Measurements from ENCODE around the gene FRG2C. TPM values are rescaled to one million over a fixed set of nuclear protein-coding genes. Genes with fewer than 3 reads are reported as not detected.
"Not testable (repeated sequence)": the region's sequence is repeated elsewhere in the genome, so short reads cannot be mapped to it uniquely, and the experiment has no call there.

Gene FRG2C
- total RNA-seq, 6 experiments from 2014 or later: not detected

DNA sequence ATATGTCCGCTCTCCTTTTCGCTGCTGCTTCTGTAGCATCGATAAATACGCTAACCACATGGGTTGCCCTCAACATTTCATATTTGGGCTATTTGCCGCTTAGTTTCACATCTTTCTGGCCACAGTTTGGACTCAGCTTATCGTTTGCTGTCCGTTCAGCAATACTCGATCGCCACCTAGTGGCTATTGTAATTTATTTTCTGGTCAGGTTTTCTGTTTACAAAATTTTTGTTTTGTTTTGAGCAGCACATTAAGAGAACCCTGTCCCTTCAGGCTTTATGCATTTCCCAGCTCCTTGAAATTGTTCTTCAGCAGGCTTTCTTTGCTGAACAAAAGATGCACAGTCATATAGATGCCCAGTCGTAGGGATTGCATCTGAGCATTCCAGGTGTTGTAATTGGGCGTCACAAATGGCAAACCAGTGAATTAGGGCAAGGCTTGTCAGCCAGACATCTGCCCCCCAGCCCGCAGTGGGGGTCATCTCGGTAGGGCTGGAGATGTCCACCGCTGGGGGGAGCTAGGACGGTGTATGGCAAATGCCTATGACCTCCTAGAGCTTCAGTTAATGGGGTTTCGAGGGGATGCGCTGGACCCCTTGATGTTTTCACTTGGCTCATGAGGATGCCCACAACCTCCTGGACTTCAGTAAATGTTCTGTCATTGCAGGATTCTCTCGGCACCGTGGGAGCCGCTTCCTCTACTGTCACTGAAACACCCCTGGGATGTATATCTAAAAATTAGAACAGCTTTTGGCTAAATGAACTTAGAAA is 20.9 kb upstream of the FRG2C start:
- H3K9me3 Mint-ChIP-seq; H3K27ac Mint-ChIP-seq; H3K36me3 Mint-ChIP-seq (ENCODE audit: low read depth): not testable (repeated sequence)
- Mint-ChIP-seq H3K4me3 (peak overlapping the region; percentile 73), H3K4me1 (ENCODE audit: low read depth) (peaks cover 12% of the 10 kb centered on the region; the same call in 1 of the 2 replicates), H3K27me3 (ENCODE audit: insufficient read depth) (peaks cover 11% of the 10 kb centered on the region)
- peak; percentile 79 for TF ChIP-seq CTCF (IDR thresholded peaks at IDR 0.05)
- peak; percentile 37 for DNase-seq

GRCh38 chr3:75645548-75645947 is 18.6 kb upstream of the FRG2C start:
- not testable (repeated sequence) for H3K36me3 Mint-ChIP-seq (ENCODE audit: low read depth); H3K4me3 Mint-ChIP-seq; H3K27ac Mint-ChIP-seq; DNase-seq; H3K9me3 Mint-ChIP-seq
- H3K4me1 Mint-ChIP-seq (ENCODE audit: low read depth): peaks cover 12% of the 10 kb centered on the region; the same call in 1 of the 2 replicates
- peaks cover 11% of the 10 kb centered on the region for H3K27me3 Mint-ChIP-seq (ENCODE audit: insufficient read depth)

DNA sequence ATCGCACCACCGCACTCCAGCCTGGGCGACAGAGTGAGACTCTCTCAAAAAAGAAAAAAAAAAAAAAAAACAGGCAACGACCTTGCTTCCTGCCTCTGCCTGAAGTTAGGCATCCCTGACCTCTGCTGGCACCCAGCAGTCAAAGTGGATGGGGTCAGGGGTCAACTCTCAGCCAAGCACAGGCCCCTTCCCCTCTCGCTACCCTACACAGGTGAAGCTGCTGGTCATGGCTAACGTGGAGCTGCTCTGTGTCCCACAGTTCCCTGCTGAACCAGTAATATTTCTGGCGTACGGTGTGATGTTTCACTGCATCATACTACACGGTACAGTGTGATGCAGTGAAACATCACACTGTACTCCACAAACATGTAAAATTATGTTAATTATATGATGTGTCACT is 13.9 kb upstream of the FRG2C start:
- TF ChIP-seq CTCF (IDR thresholded peaks at IDR 0.05): no peak
- Mint-ChIP-seq H3K27ac (no peak overlapping the region), H3K36me3 (ENCODE audit: low read depth) (no peaks in the 10 kb centered on the region), H3K4me3 (no peak overlapping the region), H3K4me1 (ENCODE audit: low read depth) (no peaks in the 10 kb centered on the region), H3K27me3 (ENCODE audit: insufficient read depth) (peaks cover 9% of the 10 kb centered on the region), H3K9me3 (no peaks in the 10 kb centered on the region)
- DNase-seq: no peak

DNA sequence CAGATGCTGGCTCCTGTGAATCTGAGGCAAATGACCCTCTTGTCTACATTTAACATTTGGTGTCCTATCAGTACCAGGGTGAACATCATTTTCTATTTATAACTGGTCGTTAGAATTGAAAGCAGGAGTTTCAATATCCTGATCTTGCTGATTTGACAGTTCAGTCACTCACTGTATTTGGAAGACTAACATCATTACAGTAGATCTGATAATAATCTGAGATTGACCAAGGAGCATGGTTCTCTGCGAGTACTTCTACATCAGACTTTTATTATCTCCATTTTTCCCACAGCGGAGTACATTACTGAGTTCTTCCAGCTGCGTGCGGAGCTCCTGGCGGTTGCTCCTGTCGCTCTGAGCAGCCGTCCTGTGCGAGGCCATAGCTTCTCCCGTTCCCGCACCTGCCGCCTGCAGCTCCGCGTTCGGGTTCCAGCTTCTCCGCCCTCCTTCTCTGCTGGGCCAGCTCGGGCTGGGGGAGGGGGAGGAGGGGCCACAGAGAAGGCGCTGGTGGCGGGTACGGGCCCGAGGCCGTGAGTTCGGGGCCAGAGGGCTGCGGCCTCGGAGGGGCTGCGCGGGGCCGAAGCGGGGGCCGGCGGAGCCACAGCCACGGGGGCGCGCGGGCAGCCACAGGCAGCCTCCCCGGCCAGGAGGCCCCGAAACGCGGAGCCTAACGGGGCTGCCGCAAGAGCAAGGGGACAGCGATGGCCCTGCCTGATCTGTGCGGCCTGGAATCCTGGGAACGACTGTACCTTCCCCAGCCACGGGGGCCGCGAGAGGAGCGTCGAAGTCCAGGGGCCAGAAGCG is 8.8 kb upstream of the FRG2C start:
- not testable (repeated sequence) for H3K4me3 Mint-ChIP-seq; H3K36me3 Mint-ChIP-seq (ENCODE audit: low read depth)
- H3K27me3 Mint-ChIP-seq (ENCODE audit: insufficient read depth): peaks cover 11% of the 10 kb centered on the region

DNA sequence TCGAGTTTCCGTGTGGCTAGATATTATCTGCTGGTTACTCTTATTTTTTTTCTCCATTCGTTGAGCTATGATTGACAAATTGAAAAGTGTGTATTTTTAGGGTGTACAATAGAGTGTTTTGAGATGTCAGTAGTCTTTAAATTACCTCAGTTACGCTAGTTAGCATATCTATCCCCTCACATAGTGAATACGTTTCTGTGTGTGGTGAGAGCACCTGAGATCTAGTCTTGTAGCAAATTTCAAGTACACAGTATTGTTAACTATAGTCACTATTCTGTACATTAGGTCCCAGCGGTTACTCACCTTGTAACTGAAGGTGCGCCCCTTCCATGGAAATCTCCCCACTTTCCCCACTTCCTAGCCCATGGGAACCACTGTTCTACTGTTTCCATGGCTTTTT is 8.2 kb upstream of the FRG2C start:
- not testable (repeated sequence) for DNase-seq; H3K4me3 Mint-ChIP-seq; H3K9me3 Mint-ChIP-seq; H3K27ac Mint-ChIP-seq; H3K36me3 Mint-ChIP-seq (ENCODE audit: low read depth); H3K4me1 Mint-ChIP-seq (ENCODE audit: low read depth)
- H3K27me3 Mint-ChIP-seq (ENCODE audit: insufficient read depth): peaks cover 11% of the 10 kb centered on the region

More for the DNA sequence above, 8.8 kb upstream of the FRG2C start:
- H3K9me3 Mint-ChIP-seq; DNase-seq; H3K4me1 Mint-ChIP-seq (ENCODE audit: low read depth); H3K27ac Mint-ChIP-seq: not testable (repeated sequence)

DNA sequence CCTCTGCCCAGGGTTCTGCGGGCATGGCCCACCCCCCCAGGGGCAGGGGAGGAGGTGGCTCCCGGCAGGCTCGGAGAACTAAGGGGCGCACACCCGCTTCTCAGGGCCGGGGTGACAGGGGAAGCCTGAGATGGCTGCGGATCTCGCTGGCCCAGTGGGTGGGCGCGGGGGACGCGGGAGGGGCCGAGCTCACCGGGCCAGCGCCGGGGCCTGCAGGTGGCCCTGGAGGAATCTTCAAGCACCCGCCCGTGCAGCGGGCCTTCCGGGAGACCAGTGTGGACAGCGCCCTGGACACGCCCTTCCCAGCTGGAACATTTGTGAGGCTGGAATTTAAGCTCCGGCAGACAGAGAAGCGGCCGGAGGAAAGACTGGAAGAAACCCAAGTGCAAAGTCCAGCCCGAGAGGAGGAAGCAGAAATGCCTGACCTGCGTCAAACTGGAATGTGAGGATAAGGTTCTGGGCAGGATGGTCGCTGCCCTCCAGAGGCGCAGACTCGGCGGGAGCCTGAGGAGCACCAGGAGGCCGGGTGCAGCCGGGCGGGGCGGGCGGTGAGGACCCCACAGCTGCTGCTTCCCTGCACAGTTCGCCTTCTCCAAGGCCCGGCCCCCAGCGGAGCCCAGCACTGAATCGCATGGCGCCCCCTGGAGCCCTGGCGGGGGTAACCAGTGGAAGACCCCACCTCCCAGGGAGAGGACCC is 5.6 kb upstream of the FRG2C start:
- not testable (repeated sequence) for H3K27ac Mint-ChIP-seq; DNase-seq; H3K4me3 Mint-ChIP-seq; H3K36me3 Mint-ChIP-seq (ENCODE audit: low read depth); H3K4me1 Mint-ChIP-seq (ENCODE audit: low read depth); H3K9me3 Mint-ChIP-seq
- H3K27me3 Mint-ChIP-seq (ENCODE audit: insufficient read depth): peaks cover 11% of the 10 kb centered on the region
- peak; percentile 16; the same call in 1 of the 2 replicates for TF ChIP-seq CTCF (IDR thresholded peaks at IDR 0.05)

DNA sequence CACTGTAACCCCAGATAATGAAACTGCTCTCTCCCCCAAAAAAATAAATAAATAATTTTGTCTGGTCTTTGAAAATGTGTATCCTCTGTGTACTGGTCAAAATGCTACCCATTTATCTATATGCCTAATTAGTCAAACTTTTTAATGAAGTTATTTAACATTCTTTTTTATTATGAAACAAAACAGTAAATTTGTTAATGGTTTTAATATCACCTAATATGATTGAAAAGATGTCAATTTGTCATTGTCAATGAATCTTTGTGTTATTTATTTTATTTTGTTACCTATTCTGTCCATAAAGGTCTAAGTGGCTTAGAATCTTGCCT is 5.1 kb upstream of the FRG2C start:
- peaks cover 11% of the 10 kb centered on the region for H3K27me3 Mint-ChIP-seq (ENCODE audit: insufficient read depth)
- not testable (repeated sequence) for H3K9me3 Mint-ChIP-seq; H3K27ac Mint-ChIP-seq; H3K4me3 Mint-ChIP-seq; H3K36me3 Mint-ChIP-seq (ENCODE audit: low read depth); DNase-seq; H3K4me1 Mint-ChIP-seq (ENCODE audit: low read depth)

DNA sequence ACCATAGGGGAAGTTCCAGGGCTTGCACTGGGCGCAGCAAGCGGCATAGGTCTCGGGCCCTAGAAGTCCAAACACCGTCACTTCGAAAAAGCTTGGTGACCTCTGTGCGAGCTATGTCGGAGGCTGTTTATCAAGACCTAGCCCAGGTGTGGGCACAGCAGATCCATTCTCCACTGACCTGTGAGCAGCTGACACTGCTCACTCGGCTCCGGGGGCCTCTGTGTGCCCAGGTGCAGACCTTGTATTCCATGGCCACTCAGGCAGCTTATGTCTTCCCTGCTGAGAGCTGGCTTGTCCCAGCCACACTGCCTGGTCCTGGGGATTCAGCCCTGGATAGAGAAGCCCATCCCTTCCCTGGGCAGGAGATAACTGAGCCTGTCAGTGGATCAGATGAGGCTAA is 1.5 kb downstream of the FRG2C start:
- not testable (repeated sequence) for H3K4me3 Mint-ChIP-seq; H3K4me1 Mint-ChIP-seq (ENCODE audit: low read depth); H3K27me3 Mint-ChIP-seq (ENCODE audit: insufficient read depth); H3K36me3 Mint-ChIP-seq (ENCODE audit: low read depth); H3K27ac Mint-ChIP-seq; DNase-seq
- peaks cover 30% of the 10 kb centered on the region for H3K9me3 Mint-ChIP-seq

- DNase-seq; H3K27me3 Mint-ChIP-seq (ENCODE audit: insufficient read depth); H3K4me3 Mint-ChIP-seq; H3K27ac Mint-ChIP-seq; H3K4me1 Mint-ChIP-seq (ENCODE audit: low read depth): not testable (repeated sequence)
- Mint-ChIP-seq H3K9me3 (peaks cover 47% of the 10 kb centered on the region), H3K36me3 (ENCODE audit: low read depth) (peaks cover 10% of the 10 kb centered on the region)
Measured at GRCh38 chr3:75667757-75668701, 3.9 kb downstream of the FRG2C start.
